ENCODE results near the gene PRIMA1.

Gene PRIMA1

GRCh38 chr14:93734086-93734822, 54.0 kb downstream of the PRIMA1 start:
- in situ Hi-C loops (cut with MboI; ENCODE audit: low sequenced_read_pairs): no loop called here

DNA sequence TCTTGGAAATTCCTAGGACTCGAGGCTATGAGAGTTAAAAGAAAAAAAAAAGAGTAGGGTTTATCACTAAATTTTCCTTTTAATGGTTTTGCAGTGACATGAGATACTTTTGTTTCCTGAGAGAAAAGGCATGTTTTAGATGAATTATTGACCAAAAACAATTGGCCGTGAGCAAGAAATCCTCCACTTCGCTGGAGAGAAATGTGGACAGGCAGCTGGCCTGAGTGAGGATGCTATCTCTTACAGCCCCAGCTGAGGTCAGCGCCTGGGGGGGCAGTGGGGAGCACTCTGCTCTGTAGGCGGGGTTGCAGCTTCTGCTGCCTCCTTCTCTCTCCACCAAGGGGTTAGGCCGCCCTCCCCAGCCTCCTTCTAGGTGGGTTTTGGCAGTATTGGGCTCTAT, 54.7 kb downstream of the PRIMA1 start:
- in situ Hi-C loops (cut with MboI; ENCODE audit: low sequenced_read_pairs): no loop called here

GRCh38 chr14:93733231-93733630, 55.1 kb downstream of the PRIMA1 start:
- in situ Hi-C loops (cut with MboI; ENCODE audit: low sequenced_read_pairs): no loop called here

GRCh38 chr14:93732524-93732923, 55.8 kb downstream of the PRIMA1 start:
- in situ Hi-C loops (cut with MboI; ENCODE audit: low sequenced_read_pairs): no loop called here

GRCh38 chr14:93731753-93732152, 56.5 kb downstream of the PRIMA1 start:
- in situ Hi-C loops (cut with MboI; ENCODE audit: low sequenced_read_pairs): no loop called here

DNA sequence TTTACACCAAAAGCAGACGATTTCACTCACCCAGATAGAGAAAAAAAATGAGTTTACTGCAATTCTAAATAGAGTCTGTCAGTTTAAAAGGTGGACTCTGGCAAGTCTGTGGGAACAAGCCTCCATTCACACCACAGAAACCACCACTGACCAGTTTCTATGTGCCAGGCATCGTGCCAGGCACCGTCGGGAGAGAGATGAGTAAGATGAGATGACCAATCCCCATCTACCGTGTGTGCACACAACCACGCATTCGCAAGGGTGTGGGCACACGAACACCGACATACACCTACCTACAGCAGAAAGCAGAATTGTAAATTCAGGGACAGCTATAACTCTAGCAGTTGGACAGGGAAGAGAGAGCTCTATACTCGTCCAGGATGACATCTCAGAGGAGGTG, 58.3 kb downstream of the PRIMA1 start:
- in situ Hi-C loops (cut with MboI; ENCODE audit: low sequenced_read_pairs): no loop called here

DNA sequence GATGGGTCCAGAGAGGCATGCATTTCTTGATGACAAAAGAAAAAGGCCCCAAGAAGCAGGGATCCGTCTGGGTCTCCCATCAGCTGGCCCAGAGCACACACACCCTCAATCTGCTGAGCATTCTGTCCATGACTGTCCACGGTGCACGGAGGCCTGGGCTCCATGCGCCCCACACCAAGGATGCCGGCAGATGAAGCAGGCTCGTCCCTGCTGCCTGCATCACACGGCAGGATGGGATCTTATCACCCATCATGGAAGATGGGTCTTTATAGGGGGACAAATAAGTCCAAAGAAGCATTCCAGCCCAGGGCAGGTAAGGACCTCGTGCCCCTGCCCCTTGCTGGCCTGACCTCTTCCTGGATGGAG, 59.7 kb downstream of the PRIMA1 start:
- in situ Hi-C loops (cut with MboI; ENCODE audit: low sequenced_read_pairs): no loop called here

DNA sequence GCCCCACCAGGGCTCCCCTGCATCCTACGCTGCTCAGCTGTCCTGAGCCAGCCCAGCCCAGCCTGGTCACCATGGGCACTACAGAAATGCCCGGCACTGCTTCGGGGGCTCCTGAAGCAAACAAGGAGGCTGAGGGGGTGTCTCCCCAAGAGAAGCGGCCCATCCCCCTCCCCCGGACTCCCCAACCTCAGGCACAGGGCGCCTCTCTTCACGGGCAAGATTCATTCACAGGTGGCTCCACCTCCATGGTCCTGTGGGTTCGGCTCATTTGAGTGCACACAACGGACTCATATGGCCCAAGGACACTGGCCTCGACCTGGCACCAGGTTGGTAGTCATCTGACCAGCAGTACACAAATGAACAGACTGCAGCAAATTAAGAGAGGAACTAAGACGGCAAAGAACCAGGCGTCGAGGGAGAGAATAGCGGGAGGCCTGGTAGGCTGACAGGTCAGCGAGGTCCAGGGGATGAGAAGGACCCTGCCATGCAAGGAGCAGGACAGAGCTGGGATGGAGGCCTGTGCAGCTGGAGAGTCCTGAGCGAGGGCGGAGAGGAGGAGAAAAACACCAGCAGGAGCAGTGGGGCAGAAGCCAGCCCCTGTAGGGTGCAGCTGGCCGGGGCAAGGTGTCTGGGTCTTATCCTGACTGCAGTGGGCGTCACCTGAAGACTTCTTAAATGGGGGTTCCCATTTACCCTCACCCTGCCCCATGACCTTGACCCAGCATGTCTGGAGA, 60.2 kb downstream of the PRIMA1 start:
- in situ Hi-C loops (cut with MboI; ENCODE audit: low sequenced_read_pairs): no loop called here

DNA sequence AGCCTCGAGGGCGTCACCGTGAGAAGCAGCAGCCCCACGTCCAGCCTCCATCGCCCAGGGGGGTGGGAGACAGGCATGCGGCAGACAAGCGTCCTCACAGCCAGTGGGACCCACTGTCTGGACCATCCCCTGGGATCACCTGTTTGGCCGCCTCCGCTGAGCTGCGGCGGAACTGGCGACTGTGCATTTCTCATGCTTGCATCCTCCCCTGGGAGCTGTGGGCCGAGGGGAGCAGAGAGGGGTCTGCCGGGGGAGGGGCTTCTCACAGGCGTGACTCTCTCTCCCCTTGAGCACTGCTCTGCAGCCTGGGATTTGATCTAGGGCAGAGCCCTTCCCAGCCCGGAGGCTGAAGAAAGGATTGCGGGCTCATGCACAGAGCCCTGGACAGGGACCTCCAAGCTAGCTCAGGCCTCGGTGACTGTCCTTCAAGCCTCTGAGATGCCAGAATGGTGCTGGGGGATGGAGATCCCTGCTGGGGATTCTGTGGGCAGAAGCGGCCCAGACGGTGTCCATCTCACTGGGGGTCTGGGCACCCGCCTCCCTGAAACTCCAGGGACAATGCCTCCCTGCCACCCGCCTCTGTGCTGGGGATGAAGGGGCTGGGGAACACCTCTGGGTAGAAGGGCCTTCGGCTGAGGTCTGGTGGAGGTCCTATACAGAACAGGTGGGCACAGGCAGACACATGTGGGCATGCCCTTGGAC, 61.1 kb downstream of the PRIMA1 start:
- in situ Hi-C loops (cut with MboI; ENCODE audit: low sequenced_read_pairs): no loop called here

DNA sequence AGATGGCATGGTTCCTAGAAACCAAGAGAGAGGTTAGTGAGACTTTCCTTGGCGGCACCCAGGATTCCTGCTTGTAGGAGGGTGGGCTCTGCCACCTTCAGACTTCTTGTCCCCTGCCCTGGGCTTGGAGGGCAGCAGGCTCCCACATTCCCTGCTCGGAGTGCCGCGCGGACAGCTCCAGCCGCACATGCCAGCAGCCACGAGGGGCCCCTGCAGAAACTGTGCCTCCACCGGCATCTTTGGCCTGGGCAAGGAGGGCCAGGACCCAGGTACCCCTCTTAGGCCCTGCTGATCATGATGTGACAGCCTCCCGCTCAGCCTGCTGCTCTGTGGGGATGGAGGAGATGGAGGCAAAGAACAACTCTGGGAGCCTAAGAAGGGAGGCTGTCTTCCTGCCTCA, 62.3 kb downstream of the PRIMA1 start:
- in situ Hi-C loops (cut with MboI; ENCODE audit: low sequenced_read_pairs): no loop called here

- in situ Hi-C loops (cut with MboI; ENCODE audit: low sequenced_read_pairs): no loop called here
Measured at GRCh38 chr14:93725002-93725582, 63.2 kb downstream of the PRIMA1 start.

DNA sequence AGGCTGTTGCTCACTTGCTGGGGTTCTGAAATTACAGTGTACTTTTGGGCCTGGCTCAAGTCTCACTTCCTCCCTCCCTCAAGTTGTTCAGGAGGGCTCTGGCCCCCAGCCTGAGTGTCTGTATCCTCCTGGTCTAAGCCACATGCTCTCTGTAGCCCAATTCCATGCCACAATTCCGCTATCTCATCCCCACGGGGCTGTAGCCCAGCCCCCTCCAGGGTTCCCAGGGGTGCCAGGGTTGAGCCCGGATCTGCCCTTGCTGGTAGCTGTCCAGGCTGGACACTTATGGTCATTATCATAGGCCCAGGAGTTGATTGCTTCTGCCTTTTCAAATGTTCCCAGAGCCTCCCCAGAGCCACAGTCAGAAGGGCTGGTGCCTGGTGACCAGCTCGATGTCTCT, 65.3 kb downstream of the PRIMA1 start:
- in situ Hi-C loops (cut with MboI; ENCODE audit: low sequenced_read_pairs): no loop called here

DNA sequence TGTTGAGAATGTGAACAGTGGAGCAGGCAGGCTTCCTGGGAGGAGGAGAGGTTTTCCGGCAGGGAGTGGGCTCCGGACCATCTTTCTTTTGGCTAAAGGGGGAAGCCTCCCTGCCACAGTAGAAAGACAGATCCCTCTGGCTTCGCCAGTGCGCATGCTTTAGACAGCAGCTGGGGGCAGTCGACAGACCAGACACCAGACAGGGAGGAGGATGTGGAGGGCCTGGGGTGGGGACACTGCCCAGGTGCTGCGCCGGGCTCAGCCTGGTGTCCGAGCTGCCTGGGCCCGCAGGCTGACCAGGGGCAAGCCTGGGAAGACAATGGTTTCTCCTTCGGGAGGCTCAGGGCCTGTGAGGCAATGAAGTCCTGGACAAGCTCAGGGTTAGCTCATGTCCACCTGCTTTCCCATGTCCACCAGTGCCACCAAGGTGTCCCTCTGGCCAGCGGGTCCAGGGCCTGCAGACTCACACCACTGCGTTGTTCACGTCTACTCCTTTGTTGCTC, 67.3 kb downstream of the PRIMA1 start:
- in situ Hi-C loops (cut with MboI; ENCODE audit: low sequenced_read_pairs): no loop called here

DNA sequence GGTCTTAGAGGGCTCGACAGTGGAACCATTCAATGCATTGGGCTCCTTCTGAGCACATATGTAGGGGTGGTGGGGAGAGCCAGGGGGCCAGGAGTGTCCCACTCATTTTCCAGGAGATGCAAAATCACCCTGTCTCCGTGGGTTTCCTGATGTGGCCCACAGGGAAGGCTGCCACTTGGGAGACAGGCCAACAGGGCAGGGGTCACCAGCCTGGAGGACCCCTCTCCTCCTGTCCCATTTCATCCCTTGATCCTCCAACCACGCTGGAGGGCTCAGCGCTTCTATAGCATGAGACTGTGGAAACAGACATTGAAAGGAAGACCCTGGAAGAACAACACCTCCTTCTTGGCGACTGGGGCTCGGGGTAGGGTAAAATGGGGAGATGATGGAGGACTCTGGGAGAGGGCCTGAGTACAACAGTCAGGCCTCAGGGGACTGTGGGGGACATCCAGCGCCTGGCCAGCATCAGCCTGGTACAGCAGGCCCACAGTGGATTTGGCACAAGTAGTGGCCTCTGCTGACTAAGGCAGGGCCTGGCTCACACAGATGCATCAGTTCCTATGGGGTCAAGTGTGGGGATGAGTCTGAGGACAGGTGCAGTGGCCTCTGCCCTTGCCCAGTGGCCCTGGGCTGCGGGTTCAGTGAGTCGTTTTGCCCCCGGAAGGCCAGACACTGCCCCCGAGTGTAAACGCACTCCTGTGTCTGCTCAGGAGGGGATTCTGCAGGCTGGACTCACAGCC, 68.0 kb downstream of the PRIMA1 start:
- in situ Hi-C loops (cut with MboI; ENCODE audit: low sequenced_read_pairs): no loop called here

DNA sequence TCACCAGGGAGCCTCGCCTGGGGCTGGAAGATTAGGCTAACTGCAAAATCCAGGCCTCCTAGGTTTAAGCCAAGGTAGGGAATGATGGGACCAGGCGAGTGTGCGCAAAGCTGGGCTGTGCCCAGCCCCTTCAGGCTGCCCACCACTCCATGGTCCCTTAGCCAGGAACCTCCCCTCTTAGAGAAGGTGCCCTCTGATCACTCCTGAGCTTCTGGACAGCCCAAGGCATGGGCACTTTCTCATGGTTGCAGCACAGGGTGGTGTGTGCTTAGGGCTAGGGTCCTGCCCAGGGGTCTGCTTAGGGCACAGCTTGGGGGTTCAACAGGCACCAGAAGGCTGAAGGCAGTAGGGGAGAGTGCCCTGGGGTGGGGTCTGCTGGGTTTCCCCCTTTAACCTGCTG, 69.0 kb downstream of the PRIMA1 start:
- in situ Hi-C loops (cut with MboI; ENCODE audit: low sequenced_read_pairs): no loop called here

DNA sequence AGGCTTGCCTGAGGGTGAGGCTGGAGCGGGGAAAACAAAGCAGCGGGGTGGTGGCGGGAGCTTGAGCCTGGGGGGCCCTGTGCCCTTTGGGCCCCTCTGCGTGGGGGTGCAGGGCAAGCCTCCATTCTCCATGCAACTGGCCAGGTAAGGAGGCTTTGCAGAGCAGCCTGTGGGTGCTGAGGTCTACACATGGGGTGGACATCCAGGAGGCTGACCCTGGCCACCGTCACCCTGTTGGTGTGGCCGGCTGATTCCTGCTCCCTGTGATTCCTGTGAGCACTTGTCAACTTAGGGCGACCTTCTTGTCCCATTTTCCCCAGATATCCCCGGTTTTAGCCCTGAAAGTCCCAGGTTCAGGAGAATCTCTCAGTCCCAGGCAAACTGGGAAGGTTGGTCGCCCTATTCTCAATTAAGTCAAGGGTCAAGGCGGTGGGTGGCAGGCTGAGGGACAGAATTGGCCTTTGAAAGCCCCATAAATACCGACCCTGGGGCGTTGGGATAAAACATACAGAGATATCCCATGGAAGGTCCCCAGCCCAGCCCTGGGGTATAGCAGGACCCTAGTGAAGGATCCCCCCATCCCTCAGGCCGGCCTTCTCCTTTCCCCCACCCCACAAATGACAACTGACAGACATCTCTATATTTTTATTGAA, 70.5 kb downstream of the PRIMA1 start:
- in situ Hi-C loops (cut with MboI; ENCODE audit: low sequenced_read_pairs): no loop called here

DNA sequence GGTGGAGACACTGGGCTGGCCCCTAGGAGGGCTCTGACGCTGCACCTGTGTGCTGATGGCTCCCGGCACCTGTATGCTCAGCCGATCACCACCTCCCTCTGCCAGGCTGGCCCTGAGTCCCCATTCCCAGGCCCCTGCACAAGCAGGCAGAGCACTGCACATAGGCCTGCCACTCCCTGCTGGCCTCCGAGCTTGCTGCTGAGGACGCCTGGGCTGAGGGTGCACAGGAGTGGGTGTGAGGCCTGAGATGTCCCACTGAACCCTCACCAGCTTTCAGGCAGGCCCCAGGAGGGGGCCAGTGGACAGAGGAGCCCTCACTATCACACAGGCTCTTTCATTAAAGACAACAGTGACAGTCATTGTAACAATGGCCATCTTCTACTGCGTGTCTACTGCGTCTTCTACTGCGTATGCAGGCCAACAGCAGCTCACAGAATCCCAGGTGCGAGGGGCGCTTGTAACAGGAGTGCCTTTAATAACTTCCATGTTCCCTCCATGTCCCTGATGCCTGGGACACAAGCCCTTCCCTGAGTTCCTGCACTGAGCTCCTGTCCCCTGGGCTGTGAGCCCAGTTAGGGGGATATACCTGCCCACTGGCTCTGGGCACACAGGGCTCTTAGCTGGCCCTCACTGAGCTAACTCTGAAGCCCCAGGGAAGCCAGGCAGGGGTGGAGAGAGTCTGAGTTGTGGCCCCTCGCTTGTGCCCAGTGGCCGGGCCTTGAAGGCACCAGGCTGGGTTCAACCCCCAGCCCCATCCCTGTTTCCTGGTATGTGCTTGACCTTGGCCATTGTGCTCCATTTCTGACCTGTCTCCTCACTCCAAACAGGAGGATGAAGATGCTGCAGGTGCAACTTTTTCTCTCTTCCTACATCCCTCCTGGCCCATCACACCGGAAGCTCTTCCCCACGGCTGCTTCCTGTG, 71.3 kb downstream of the PRIMA1 start:
- in situ Hi-C loops (cut with MboI; ENCODE audit: low sequenced_read_pairs): no loop called here

GRCh38 chr14:93716002-93716745, 72.1 kb downstream of the PRIMA1 start:
- in situ Hi-C loops (cut with MboI; ENCODE audit: low sequenced_read_pairs): no loop called here
